ENCODE results near the gene C6.

Gene C6

GRCh38 chr5:41203033-41203432 is 10.3 kb downstream of the C6 start:
- H3K36me3 ChIP-seq: no peaks in the 10 kb centered on the region
- no peak for TF ChIP-seq CTCF (IDR thresholded peaks at IDR 0.05; ENCODE audit: low read depth, low read length)
- H3K27me3 ChIP-seq (ENCODE audit: insufficient read depth, low read depth, severe bottlenecking): peaks cover 4% of the 10 kb centered on the region
- no peak overlapping the region for H3K27ac ChIP-seq
- H3K4me3 ChIP-seq (ENCODE audit: low read depth, low read length): no peak overlapping the region
- DNase-seq: no peak
- H3K9me3 ChIP-seq (ENCODE audit: severe bottlenecking): peaks cover 14% of the 10 kb centered on the region

GRCh38 chr5:41201082-41201772 is 12.1 kb downstream of the C6 start:
- no peak for TF ChIP-seq CTCF (IDR thresholded peaks at IDR 0.05; ENCODE audit: low read depth, low read length)
- H3K4me3 ChIP-seq (ENCODE audit: low read depth, low read length): no peak overlapping the region
- H3K36me3 ChIP-seq: no peaks in the 10 kb centered on the region
- peaks cover 4% of the 10 kb centered on the region for H3K27me3 ChIP-seq (ENCODE audit: insufficient read depth, low read depth, severe bottlenecking)
- H3K27ac ChIP-seq: no peak overlapping the region
- H3K9me3 ChIP-seq (ENCODE audit: severe bottlenecking): peaks cover 14% of the 10 kb centered on the region
- no peak for DNase-seq

GRCh38 chr5:41200506-41200905 is 12.8 kb downstream of the C6 start:
- no peak overlapping the region for H3K27ac ChIP-seq
- H3K4me3 ChIP-seq (ENCODE audit: low read depth, low read length): no peak overlapping the region
- TF ChIP-seq CTCF (IDR thresholded peaks at IDR 0.05; ENCODE audit: low read depth, low read length): no peak
- peaks cover 9% of the 10 kb centered on the region for H3K9me3 ChIP-seq (ENCODE audit: severe bottlenecking)
- no peak for DNase-seq
- H3K36me3 ChIP-seq: no peaks in the 10 kb centered on the region
- peaks cover 4% of the 10 kb centered on the region for H3K27me3 ChIP-seq (ENCODE audit: insufficient read depth, low read depth, severe bottlenecking)

- Histone ChIP-seq H3K27ac (no peak overlapping the region), H3K9me3 (ENCODE audit: severe bottlenecking) (peaks cover under 1% of the 10 kb centered on the region), H3K36me3 (no peaks in the 10 kb centered on the region), H3K27me3 (ENCODE audit: insufficient read depth, low read depth, severe bottlenecking) (peaks cover 4% of the 10 kb centered on the region), H3K4me3 (ENCODE audit: low read depth, low read length) (no peak overlapping the region)
- no peak for TF ChIP-seq CTCF (IDR thresholded peaks at IDR 0.05; ENCODE audit: low read depth, low read length)
- DNase-seq: no peak
Observed at GRCh38 chr5:41199660-41200059, 13.7 kb downstream of the C6 start.

GRCh38 chr5:41196197-41196596 is 17.1 kb downstream of the C6 start:
- H3K36me3 ChIP-seq: no peaks in the 10 kb centered on the region
- H3K27me3 ChIP-seq (ENCODE audit: insufficient read depth, low read depth, severe bottlenecking): no peaks in the 10 kb centered on the region
- no peak for DNase-seq
- H3K9me3 ChIP-seq (ENCODE audit: severe bottlenecking): no peaks in the 10 kb centered on the region
- H3K4me3 ChIP-seq (ENCODE audit: low read depth, low read length): no peak overlapping the region
- no peak overlapping the region for H3K27ac ChIP-seq
- TF ChIP-seq CTCF (IDR thresholded peaks at IDR 0.05; ENCODE audit: low read depth, low read length): no peak

- no peak overlapping the region for H3K27ac ChIP-seq
- no peaks in the 10 kb centered on the region for H3K36me3 ChIP-seq
- H3K9me3 ChIP-seq (ENCODE audit: severe bottlenecking): no peaks in the 10 kb centered on the region
- no peak for DNase-seq
- H3K27me3 ChIP-seq (ENCODE audit: insufficient read depth, low read depth, severe bottlenecking): no peaks in the 10 kb centered on the region
- TF ChIP-seq CTCF (IDR thresholded peaks at IDR 0.05; ENCODE audit: low read depth, low read length): no peak
- no peak overlapping the region for H3K4me3 ChIP-seq (ENCODE audit: low read depth, low read length)
Observed at GRCh38 chr5:41195228-41195627, 18.1 kb downstream of the C6 start.

All from WERI-Rb-1 (cell line).